Kidney epithelial cell (primary cell): ENCODE data around the gene RAB6C. TPM values are rescaled to one million over a fixed set of nuclear protein-coding genes. Genes with fewer than 3 reads are reported as not detected.
"Not testable (repeated sequence)": the region's sequence is repeated elsewhere in the genome, so short reads cannot be mapped to it uniquely, and the experiment has no call there.

Experiments
- DNase-seq: peaks from one replicate; pipeline ENCODE4 v3.0.0-alpha.2; 2010; ENCODE audit warnings: low read depth
- H3K27me3 ChIP-seq: 2 replicates; pipeline ENCODE4 v1.6.0; 2011; ENCODE audit warnings: low read length; ENCODE audit not compliant: control insufficient read depth, insufficient read depth
- H3K36me3 ChIP-seq: 2 replicates; pipeline ENCODE4 v1.5.1; 2011; ENCODE audit warnings: low read length; ENCODE audit not compliant: control insufficient read depth, insufficient read depth
- H3K4me3 ChIP-seq: 2 replicates; pipeline ENCODE4 v1.5.1; 2011; ENCODE audit warnings: low read depth, mild to moderate bottlenecking, control low read depth, low read length
- CTCF ChIP-seq: IDR thresholded peaks from 2 replicates; pipeline ENCODE4 v1.5.1; 2011; ENCODE audit warnings: mild to moderate bottlenecking, moderate library complexity, low read length, control low read depth, inconsistent platforms; ENCODE audit not compliant: insufficient read depth, poor library complexity, severe bottlenecking
- total RNA-seq: library from RNA; depleted of rRNA; stranded (reverse); fragments of >200 nt; gene quantifications from 2 replicates; pipeline ENCODE4 v1.2.3, GENCODE V29; 2015

RAB6C gene
- total RNA-seq, result 0.04 and 0.34 TPM in 2 replicates

- not testable (repeated sequence) for H3K27me3 ChIP-seq, H3K36me3 ChIP-seq, DNase-seq
- H3K4me3 ChIP-seq, result peak within 1 kb of the TSS; percentile 31
Observed at GRCh38 chr2:129979629-129980155, at the start of gene RAB6C. TSS of gene RAB6C (plus strand) at chr2:129979666. CDS start at chr2:129980116, 450 bp downstream.

GRCh38 chr2:129930451-129930850, 49.0 kb upstream of the RAB6C start:
- no peak overlapping the region for H3K4me3 ChIP-seq
- no peaks in the 10 kb centered on the region for H3K36me3 ChIP-seq
- DNase-seq, result no peak
- H3K27me3 ChIP-seq, result peaks cover 2% of the 10 kb centered on the region
- TF ChIP-seq CTCF, result no peak

GRCh38 chr2:129933387-129933786, 46.1 kb upstream of the RAB6C start:
- H3K36me3 ChIP-seq, H3K4me3 ChIP-seq, H3K27me3 ChIP-seq, DNase-seq: not testable (repeated sequence)

GRCh38 chr2:129934044-129934822, 45.2 kb upstream of the RAB6C start:
- H3K27me3 ChIP-seq, result peaks cover 2% of the 10 kb centered on the region
- no peak overlapping the region for H3K4me3 ChIP-seq
- no peak for DNase-seq
- no peaks in the 10 kb centered on the region for H3K36me3 ChIP-seq
- no peak for TF ChIP-seq CTCF

GRCh38 chr2:129935118-129935517, 44.3 kb upstream of the RAB6C start:
- TF ChIP-seq CTCF, result no peak
- Histone ChIP-seq H3K27me3 (peaks cover 2% of the 10 kb centered on the region), H3K4me3 (no peak overlapping the region), H3K36me3 (no peaks in the 10 kb centered on the region)
- DNase-seq, result no peak

GRCh38 chr2:129936334-129936934, 43.0 kb upstream of the RAB6C start:
- TF ChIP-seq CTCF, result no peak
- no peaks in the 10 kb centered on the region for H3K36me3 ChIP-seq
- H3K27me3 ChIP-seq, result peaks cover 2% of the 10 kb centered on the region
- DNase-seq, result no peak
- H3K4me3 ChIP-seq, result no peak overlapping the region

- H3K36me3 ChIP-seq, H3K4me3 ChIP-seq, H3K27me3 ChIP-seq, DNase-seq: not testable (repeated sequence)
Observed at GRCh38 chr2:129938850-129939471, 40.5 kb upstream of the RAB6C start.

- H3K27me3 ChIP-seq, DNase-seq, H3K36me3 ChIP-seq, H3K4me3 ChIP-seq: not testable (repeated sequence)
Observed at GRCh38 chr2:129943456-129943855, 36.0 kb upstream of the RAB6C start.
